ENCODE measurements around the gene ACSM3.

Gene ACSM3

DNA sequence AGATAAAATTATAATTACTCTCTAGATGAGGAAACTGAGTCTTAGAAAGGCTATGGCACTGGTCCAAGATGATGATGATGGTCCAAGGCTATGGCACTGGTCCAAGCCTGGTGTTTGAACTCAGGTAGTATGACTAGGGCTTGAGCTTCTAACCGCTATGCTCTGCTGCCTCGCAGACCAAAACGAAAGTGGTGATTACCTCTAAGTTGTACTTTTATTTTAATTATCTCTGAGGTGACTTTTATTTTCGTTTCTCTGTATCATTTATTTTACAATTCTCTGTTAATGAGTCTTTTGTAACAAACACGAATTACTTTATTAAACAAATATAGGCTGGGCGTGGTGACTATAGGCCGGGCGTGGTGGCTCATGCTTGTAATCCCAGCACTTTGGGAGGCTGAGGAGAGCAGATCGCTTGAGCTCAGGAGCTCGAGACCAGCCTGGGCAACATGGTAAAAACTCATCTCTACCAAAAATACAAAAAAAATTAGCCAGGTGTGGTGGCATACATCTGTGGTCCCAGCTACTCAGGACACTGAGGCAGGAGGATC lies 48.1 kb downstream of the ACSM3 start:
- no peak for DNase-seq (ENCODE audit: low read depth)
- Histone ChIP-seq H3K36me3 (ENCODE audit: control insufficient read depth, insufficient read depth, low read length, severe bottlenecking) (peaks cover 8% of the 10 kb centered on the region), H3K9ac (ENCODE audit: low read length) (no peak overlapping the region), H3K4me3 (ENCODE audit: low read length) (no peak overlapping the region), H3K9me3 (ENCODE audit: control insufficient read depth, low read length) (no peaks in the 10 kb centered on the region), H3K4me1 (ENCODE audit: control insufficient read depth, insufficient read depth, low read length) (peaks cover 3% of the 10 kb centered on the region), H3K27me3 (replicated peaks; ENCODE audit: control insufficient read depth, insufficient read depth, low read length) (no peaks in the 10 kb centered on the region)

DNA sequence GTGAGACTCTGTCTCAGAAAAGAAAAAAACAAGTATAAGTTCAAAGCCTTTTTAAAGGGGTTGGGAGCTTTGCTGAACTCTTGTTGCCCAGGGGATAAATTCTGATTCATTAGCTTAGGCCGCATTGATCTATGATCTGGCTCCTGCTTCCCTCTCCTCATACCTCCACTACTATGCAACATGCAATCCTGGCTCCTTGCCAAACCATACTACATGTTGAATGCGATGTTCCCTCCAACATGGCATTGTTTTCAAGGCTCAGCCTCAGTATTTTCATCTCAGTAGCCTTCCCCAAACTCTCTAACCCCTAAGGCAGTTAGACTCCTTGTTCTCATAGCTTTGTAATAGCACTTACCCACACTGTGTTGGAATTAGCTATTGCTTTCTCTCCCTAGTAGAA lies 48.7 kb downstream of the ACSM3 start:
- H3K27me3 ChIP-seq (replicated peaks; ENCODE audit: control insufficient read depth, insufficient read depth, low read length) = no peaks in the 10 kb centered on the region
- H3K9ac ChIP-seq (ENCODE audit: low read length) = no peak overlapping the region
- H3K9me3 ChIP-seq (ENCODE audit: control insufficient read depth, low read length) = no peaks in the 10 kb centered on the region
- H3K36me3 ChIP-seq (ENCODE audit: control insufficient read depth, insufficient read depth, low read length, severe bottlenecking) = peaks cover 8% of the 10 kb centered on the region
- no peak for DNase-seq (ENCODE audit: low read depth)
- no peak overlapping the region for H3K4me3 ChIP-seq (ENCODE audit: low read length)
- no peaks in the 10 kb centered on the region for H3K4me1 ChIP-seq (ENCODE audit: control insufficient read depth, insufficient read depth, low read length)

GRCh38 chr16:20814784-20815183 lies 51.0 kb downstream of the ACSM3 start:
- DNase-seq (ENCODE audit: low read depth) = no peak
- Histone ChIP-seq H3K4me3 (ENCODE audit: low read length) (no peak overlapping the region), H3K9me3 (ENCODE audit: control insufficient read depth, low read length) (no peaks in the 10 kb centered on the region), H3K27me3 (replicated peaks; ENCODE audit: control insufficient read depth, insufficient read depth, low read length) (no peaks in the 10 kb centered on the region), H3K4me1 (ENCODE audit: control insufficient read depth, insufficient read depth, low read length) (no peaks in the 10 kb centered on the region), H3K9ac (ENCODE audit: low read length) (no peak overlapping the region), H3K36me3 (ENCODE audit: control insufficient read depth, insufficient read depth, low read length, severe bottlenecking) (peaks cover 10% of the 10 kb centered on the region)

DNA sequence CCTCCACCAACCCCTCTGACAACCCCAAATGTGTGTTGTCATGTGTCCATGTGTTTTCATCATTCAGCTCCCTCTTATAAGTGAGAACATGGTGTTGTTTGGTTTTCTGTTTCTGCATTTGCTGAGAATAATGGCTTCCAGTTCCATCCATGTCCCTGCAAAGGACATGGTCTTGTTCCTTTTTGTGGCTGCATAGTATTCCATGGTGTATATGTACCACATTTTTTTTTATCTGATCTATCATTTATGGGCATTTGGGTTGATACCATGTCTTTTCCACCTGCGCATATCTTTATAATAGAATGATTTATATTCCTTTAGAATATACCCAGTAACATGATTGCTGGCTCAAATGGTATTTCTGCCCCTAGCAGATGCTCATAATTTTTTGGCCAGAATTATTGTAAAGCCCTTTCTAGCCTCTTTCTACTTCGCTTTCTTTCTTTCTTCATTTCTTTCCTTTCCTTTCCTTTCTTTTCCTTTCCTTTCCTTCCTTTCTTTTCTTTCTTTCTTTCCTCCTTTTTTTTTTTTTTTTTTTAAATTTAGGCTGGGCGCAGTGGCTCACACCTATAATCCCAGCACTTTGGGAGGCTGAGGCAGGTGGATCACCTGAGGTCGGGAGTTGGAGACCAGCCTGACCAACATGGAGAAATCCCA lies 55.2 kb downstream of the ACSM3 start:
- no peaks in the 10 kb centered on the region for H3K9me3 ChIP-seq (ENCODE audit: control insufficient read depth, low read length)
- H3K27me3 ChIP-seq (replicated peaks; ENCODE audit: control insufficient read depth, insufficient read depth, low read length) = no peaks in the 10 kb centered on the region
- no peak overlapping the region for H3K4me3 ChIP-seq (ENCODE audit: low read length)
- no peak for DNase-seq (ENCODE audit: low read depth)
- H3K4me1 ChIP-seq (ENCODE audit: control insufficient read depth, insufficient read depth, low read length) = no peaks in the 10 kb centered on the region
- H3K9ac ChIP-seq (ENCODE audit: low read length) = no peak overlapping the region
- peaks cover 25% of the 10 kb centered on the region for H3K36me3 ChIP-seq (ENCODE audit: control insufficient read depth, insufficient read depth, low read length, severe bottlenecking)

GRCh38 chr16:20821682-20822081 lies 57.9 kb downstream of the ACSM3 start:
- H3K9me3 ChIP-seq (ENCODE audit: control insufficient read depth, low read length) = no peaks in the 10 kb centered on the region
- no peaks in the 10 kb centered on the region for H3K27me3 ChIP-seq (replicated peaks; ENCODE audit: control insufficient read depth, insufficient read depth, low read length)
- no peaks in the 10 kb centered on the region for H3K4me1 ChIP-seq (ENCODE audit: control insufficient read depth, insufficient read depth, low read length)
- H3K36me3 ChIP-seq (ENCODE audit: control insufficient read depth, insufficient read depth, low read length, severe bottlenecking) = peaks cover 19% of the 10 kb centered on the region
- no peak for DNase-seq (ENCODE audit: low read depth)
- H3K4me3 ChIP-seq (ENCODE audit: low read length) = no peak overlapping the region
- no peak overlapping the region for H3K9ac ChIP-seq (ENCODE audit: low read length)

GRCh38 chr16:20822521-20823325 lies 58.9 kb downstream of the ACSM3 start:
- Histone ChIP-seq H3K9ac (ENCODE audit: low read length) (no peak overlapping the region), H3K9me3 (ENCODE audit: control insufficient read depth, low read length) (no peaks in the 10 kb centered on the region), H3K36me3 (ENCODE audit: control insufficient read depth, insufficient read depth, low read length, severe bottlenecking) (peaks cover 27% of the 10 kb centered on the region), H3K4me3 (ENCODE audit: low read length) (no peak overlapping the region), H3K27me3 (replicated peaks; ENCODE audit: control insufficient read depth, insufficient read depth, low read length) (no peaks in the 10 kb centered on the region), H3K4me1 (ENCODE audit: control insufficient read depth, insufficient read depth, low read length) (no peaks in the 10 kb centered on the region)
- no peak for DNase-seq (ENCODE audit: low read depth)

DNA sequence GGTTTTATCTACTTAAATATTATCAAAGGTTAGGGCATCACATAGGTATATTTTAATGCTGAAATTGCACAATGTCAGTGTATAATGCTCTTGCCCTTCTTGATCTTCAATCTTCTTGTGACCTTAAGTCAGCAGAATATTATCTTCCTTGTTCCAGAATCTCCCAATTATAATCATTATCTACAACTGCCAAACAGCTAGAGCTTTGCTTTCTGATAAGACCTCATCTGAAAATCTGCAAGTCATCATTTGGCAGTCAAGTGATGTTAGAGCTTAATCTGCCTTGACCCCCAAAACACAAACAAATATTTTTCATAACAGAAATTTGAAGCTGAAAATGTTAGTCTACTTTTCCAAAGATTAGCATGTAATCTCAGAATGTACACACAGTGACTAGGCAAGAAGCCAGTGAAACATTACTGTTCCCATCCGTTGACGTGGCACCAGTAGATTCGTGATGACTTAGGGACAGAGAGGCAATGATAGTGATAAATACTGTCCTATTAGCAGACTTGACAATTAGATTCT lies 62.3 kb downstream of the ACSM3 start:
- peaks cover 35% of the 10 kb centered on the region for H3K36me3 ChIP-seq (ENCODE audit: control insufficient read depth, insufficient read depth, low read length, severe bottlenecking)
- H3K4me1 ChIP-seq (ENCODE audit: control insufficient read depth, insufficient read depth, low read length) = peaks cover 3% of the 10 kb centered on the region
- H3K9ac ChIP-seq (ENCODE audit: low read length) = no peak overlapping the region
- DNase-seq (ENCODE audit: low read depth) = no peak
- no peaks in the 10 kb centered on the region for H3K27me3 ChIP-seq (replicated peaks; ENCODE audit: control insufficient read depth, insufficient read depth, low read length)
- H3K4me3 ChIP-seq (ENCODE audit: low read length) = no peak overlapping the region
- H3K9me3 ChIP-seq (ENCODE audit: control insufficient read depth, low read length) = no peaks in the 10 kb centered on the region

GRCh38 chr16:20829536-20829935 lies 65.7 kb downstream of the ACSM3 start:
- H3K4me1 ChIP-seq (ENCODE audit: control insufficient read depth, insufficient read depth, low read length) = peaks cover 15% of the 10 kb centered on the region
- H3K9ac ChIP-seq (ENCODE audit: low read length) = no peak overlapping the region
- H3K27me3 ChIP-seq (replicated peaks; ENCODE audit: control insufficient read depth, insufficient read depth, low read length) = no peaks in the 10 kb centered on the region
- peaks cover 28% of the 10 kb centered on the region for H3K36me3 ChIP-seq (ENCODE audit: control insufficient read depth, insufficient read depth, low read length, severe bottlenecking)
- no peak for DNase-seq (ENCODE audit: low read depth)
- H3K9me3 ChIP-seq (ENCODE audit: control insufficient read depth, low read length) = no peaks in the 10 kb centered on the region
- H3K4me3 ChIP-seq (ENCODE audit: low read length) = no peak overlapping the region

DNA sequence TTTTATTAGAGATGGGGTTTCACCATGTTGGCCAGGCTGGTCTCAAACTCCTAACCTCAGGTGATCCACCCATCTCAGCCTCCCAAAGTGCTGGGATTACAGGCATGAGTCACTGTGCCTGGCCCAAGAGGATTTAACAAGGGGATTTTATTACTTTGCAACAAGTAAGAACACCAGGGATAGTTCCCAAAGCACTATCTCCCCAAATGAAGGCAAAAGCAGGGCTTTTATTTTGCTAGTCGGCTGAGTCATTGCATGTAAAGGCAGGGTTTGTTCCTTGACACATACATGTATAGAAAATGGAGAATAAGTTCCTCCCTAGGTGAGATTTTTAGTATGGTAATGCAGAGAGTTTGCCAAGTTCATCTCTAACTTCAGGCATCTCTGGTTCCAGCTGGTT lies 66.6 kb downstream of the ACSM3 start:
- Histone ChIP-seq H3K4me3 (ENCODE audit: low read length) (no peak overlapping the region), H3K9ac (ENCODE audit: low read length) (no peak overlapping the region), H3K4me1 (ENCODE audit: control insufficient read depth, insufficient read depth, low read length) (peaks cover 15% of the 10 kb centered on the region), H3K9me3 (ENCODE audit: control insufficient read depth, low read length) (no peaks in the 10 kb centered on the region), H3K36me3 (ENCODE audit: control insufficient read depth, insufficient read depth, low read length, severe bottlenecking) (peaks cover 29% of the 10 kb centered on the region), H3K27me3 (replicated peaks; ENCODE audit: control insufficient read depth, insufficient read depth, low read length) (no peaks in the 10 kb centered on the region)
- DNase-seq (ENCODE audit: low read depth) = no peak

- Histone ChIP-seq H3K9ac (ENCODE audit: low read length) (no peak overlapping the region), H3K4me3 (ENCODE audit: low read length) (no peak overlapping the region), H3K9me3 (ENCODE audit: control insufficient read depth, low read length) (peaks cover 4% of the 10 kb centered on the region), H3K4me1 (ENCODE audit: control insufficient read depth, insufficient read depth, low read length) (peaks cover 15% of the 10 kb centered on the region), H3K27me3 (replicated peaks; ENCODE audit: control insufficient read depth, insufficient read depth, low read length) (no peaks in the 10 kb centered on the region), H3K36me3 (ENCODE audit: control insufficient read depth, insufficient read depth, low read length, severe bottlenecking) (peaks cover 30% of the 10 kb centered on the region)
- no peak for DNase-seq (ENCODE audit: low read depth)
These were observed 69.3 kb downstream of the ACSM3 start for GRCh38 chr16:20833086-20833485.

DNA sequence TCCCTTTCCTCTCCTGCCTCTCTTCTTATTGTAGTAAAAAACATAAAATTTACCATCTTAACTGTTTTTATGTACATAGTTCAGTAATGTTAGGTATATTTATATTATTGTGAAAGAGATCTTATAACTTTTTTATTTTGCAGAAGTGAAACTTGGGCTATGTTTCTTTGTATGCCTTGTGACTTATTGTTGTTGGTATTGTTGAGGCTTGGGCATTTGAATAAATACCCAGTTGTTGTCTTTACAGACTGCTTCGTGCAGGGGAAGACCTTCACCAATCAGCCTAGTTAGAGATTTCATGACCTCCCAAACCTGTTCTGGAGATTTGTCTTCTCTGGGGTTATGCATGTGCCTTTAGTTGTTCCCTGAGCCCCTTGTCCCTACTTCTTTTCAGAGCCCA lies 74.4 kb downstream of the ACSM3 start:
- Histone ChIP-seq H3K4me3 (ENCODE audit: low read length) (no peak overlapping the region), H3K27me3 (replicated peaks; ENCODE audit: control insufficient read depth, insufficient read depth, low read length) (no peaks in the 10 kb centered on the region), H3K4me1 (ENCODE audit: control insufficient read depth, insufficient read depth, low read length) (no peaks in the 10 kb centered on the region), H3K9me3 (ENCODE audit: control insufficient read depth, low read length) (peaks cover 4% of the 10 kb centered on the region), H3K9ac (ENCODE audit: low read length) (no peak overlapping the region), H3K36me3 (ENCODE audit: control insufficient read depth, insufficient read depth, low read length, severe bottlenecking) (peaks cover 20% of the 10 kb centered on the region)
- DNase-seq (ENCODE audit: low read depth) = no peak
